Right hindlimb (tissue), 1 donor: ENCODE results near the gene SLC13A2.

Experiments
- DNase-seq: peaks from one replicate; pipeline ENCODE4 v3.0.0-alpha.2; 2018

Gene SLC13A2

DNA sequence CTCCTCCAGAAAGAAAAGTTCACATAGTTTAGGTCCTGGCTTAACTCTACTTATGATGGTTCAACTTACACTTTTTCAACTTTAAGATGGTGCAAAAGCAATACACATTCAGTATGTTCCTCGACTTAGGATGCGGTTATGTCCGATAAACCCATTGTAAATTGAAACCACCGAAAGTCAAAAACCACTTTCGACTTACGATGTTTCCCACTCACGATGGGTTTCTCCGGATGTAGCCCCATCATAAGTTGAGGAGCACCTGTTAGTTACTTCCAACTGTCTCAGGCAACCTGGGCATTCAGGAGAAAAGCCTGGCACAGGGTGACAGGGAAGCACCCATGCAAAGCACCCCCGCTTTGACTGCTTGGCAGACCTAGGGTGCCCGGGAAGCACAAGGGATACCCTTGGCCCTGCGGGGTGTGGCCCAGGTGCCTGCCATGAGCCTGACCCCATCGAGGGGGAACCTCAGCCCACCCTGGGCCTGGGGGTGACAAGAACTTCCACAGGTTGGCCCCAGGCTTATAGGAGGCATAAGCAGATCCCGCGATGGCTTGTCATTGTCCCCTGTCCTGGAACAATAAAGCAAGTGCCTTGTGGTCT is 65.0 kb downstream of the SLC13A2 start:
- no peak for DNase-seq

GRCh38 chr17:28540231-28540630 is 66.8 kb downstream of the SLC13A2 start:
- no peak for DNase-seq

- DNase-seq, result no peak
Measured at GRCh38 chr17:28541439-28541838, 68.0 kb downstream of the SLC13A2 start.

DNA sequence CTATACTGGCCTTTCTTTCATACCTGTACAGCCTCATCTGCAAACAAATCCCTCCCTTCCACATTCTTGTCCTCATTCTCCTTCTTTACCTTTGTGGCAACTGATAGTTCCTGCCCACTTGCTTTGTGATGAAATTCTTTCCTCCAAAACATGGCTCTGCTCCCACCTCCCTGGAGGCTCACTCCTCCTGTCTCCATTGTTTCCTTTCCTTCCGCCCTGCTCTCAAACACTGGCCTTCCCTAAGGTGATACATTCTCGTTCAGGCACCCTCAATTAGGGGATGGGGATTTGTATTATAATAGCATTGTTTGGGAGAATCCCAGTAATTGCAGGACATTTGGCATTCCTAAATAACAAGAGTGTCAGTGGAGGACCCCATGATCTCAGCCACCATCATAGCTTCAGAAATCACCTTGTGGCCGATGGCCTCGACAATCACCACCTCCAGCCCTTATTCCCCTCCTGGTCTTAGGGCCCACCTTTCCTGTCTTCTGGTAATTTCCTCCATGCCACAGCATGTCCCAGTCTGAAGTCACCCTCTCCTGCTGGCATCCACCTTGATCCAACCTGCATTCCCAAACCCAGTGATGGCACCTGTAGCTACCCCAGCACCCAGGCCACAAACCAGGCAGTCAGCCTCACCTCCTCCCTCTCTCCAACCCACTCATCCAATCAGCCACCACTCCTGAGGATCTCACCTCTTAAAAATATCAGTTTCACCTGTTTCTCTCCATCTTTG is 71.1 kb downstream of the SLC13A2 start:
- DNase-seq, result no peak

DNA sequence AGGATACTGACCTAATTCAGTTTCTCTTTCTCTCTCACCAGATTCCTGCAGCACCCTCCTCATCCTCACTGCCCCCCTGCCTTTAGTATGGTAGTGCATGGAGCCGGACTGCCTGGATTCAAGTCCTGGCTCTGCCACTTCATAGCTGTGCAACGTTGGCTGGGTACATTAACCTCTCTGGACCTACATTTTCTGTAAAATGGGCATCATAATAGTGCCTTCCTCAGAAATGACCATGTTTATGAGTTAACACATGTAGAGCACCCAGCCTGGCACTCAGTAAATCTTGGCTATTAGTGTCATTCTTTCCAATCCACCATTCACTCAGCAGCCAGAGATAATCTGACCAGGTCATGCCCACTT is 71.7 kb downstream of the SLC13A2 start:
- DNase-seq, result no peak

GRCh38 chr17:28545787-28546415 is 72.5 kb downstream of the SLC13A2 start:
- no peak for DNase-seq

DNA sequence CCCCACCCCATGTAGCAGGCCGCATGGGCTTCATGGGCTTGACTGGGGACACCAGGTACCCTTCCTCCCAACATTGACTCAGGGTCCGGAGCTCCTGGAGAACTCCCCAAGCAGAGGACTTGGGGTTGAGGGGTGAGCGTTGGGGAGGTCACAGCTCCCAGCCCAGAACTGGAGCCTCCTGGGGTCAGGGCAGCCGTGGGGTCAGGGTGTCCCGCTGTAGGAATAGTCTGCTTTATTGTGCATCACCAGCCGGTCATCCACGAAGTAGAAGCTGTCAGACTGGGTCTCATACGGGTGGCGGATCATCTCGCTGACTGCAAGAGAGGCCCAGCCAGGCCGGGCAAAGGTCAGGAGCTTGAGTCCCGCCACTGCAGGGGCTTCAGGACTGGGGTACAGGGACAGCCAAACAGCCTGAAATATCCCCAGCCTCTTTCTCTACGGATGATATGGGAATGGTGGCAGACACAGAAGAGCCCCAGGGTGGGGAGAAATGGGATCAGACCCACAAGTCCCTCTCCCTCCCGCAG is 73.7 kb downstream of the SLC13A2 start:
- no peak for DNase-seq
